OCI-LY1 (cell line): ENCODE measurements around the gene TYK2.

Experiments
- CTCF ChIP-seq: fragments of 200-600 bp; sonication (generic), shearing (Covaris generic); IDR thresholded peaks from 2 replicates; pipeline ENCODE4 v1.5.1; 2017; ENCODE audit warnings: mild to moderate bottlenecking, antibody characterized with exemption, low read length, moderate library complexity, mixed read lengths
- EZH2 ChIP-seq: fragments of 200-600 bp; sonication (generic), shearing (Covaris generic); IDR thresholded peaks from 2 replicates; pipeline ENCODE4 v1.8.0; 2017; ENCODE audit warnings: borderline replicate concordance, mixed run types, mild to moderate bottlenecking, antibody characterized with exemption, low read length, moderate library complexity, mixed read lengths

DNA sequence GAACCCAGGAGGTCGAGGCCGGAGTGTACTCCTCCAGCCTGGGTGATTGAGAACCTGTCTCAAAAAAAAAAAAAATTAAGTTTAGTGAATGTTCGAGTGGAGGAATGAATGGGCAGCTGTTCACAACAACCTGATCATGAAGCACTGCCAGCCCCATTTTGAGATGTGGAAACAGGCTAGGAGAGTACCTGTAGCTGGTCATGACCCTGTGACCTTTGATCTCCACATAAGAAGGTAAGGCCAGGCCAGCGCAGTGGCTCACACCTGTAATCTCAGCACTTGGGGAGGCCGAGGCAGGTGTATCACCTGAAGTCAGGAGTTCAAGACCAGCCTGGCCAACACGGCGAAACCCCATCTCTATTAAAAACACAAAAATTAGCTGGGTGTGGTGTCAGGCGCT, 54.6 kb downstream of the TYK2 start:
- no peak for TF ChIP-seq CTCF
- no peak for TF ChIP-seq EZH2
